GM12801 (cell line): ENCODE results near the gene SARDH.

Experiments
- CTCF ChIP-seq: IDR thresholded peaks from one replicate; pipeline ENCODE4 v1.5.1; 2011; ENCODE audit warnings: control low read depth; ENCODE audit not compliant: insufficient read length; ENCODE audit errors: extremely low read depth

Gene SARDH

DNA sequence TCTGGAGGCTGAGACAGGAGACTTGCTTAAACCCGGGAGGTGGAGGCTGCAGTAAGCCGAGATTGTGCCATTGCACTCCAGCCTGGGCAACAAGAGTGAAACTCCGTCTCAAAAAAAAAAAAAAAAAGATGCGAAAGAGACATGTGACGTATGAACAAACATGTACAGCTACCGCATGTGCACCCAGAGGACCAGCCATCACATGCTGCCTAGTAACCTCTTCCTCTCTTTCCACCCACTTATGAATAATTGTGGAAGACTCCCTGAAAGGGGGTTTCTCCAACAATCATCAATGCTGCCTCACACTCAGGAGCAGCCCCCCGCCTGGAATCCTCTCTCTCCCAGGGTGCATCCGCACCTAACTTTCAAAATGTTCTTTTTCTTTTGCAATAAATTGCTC lies 2.2 kb downstream of the SARDH start:
- no peak for TF ChIP-seq CTCF

DNA sequence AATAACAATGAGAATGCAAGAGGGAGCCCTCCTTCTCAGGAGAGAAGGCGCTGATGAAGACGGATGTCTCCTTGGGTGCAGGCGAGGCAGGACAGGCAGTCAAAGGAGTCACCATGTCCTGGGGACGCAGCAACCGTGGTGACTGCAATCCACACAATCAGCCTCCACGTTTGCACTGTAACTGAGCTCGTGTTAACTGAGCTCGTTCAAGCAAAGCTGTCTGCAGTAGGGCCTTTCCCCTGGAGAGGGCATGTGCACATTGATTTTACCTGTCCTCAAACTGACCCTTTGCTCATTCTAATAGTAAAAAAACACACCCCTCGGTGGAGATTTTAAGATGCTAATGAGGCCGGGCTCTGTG lies 2.8 kb downstream of the SARDH start:
- TF ChIP-seq CTCF, result no peak

GRCh38 chr9:133734590-133735414 lies 3.4 kb downstream of the SARDH start:
- TF ChIP-seq CTCF, result no peak

DNA sequence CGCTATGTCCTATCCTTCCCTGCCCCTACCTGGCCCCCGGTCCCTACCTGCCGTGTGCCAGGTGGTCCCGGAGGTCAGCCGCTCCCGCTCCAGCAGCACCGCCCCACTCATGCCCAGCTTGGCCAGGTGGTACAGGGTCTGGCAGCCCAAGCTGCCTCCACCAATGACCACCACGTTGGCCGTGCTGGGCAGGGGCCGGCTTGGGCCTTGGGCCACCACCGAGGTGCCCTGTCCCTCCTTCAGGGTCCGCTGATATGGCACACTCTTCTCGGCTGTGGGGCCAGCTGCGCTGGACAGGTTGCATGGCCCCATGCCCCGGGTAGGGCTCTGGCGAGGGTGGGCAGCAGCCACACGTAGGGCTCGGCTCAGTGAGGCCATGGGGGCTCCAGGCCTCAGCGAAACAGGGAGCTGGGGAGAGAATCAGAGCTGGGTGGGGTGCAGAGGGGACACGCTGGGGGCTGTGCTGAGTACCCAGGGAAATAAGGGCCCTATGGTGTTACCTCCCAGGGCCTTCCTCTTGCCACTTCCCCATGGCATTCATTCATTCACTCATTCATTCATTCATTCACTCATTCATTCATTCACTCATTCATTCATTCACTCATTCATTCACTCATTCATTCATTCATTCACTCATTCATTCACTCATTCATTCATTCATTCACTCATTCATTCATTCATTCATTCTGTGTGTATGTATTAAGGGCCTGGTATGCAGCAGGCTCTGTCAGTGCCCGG lies 4.2 kb downstream of the SARDH start:
- TF ChIP-seq CTCF, result no peak

DNA sequence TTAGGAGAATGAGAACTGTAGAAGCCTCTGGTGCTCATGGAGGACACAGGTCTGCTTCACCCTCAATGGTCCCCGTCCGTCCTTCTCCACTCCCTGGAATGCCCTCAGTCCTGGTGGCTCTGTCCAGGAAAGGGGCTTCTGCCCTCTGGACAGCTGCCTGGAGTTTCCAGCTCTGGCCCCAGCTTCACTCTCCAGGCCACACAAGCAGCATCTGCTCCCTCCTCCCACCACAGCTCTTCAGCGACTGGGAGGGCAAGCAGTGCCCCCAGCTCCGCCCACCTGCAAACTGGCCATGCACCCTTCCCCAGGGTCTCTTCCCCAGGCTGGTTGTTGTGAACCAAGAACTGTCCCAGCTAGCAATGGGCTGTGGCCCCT lies 4.7 kb downstream of the SARDH start:
- TF ChIP-seq CTCF, result no peak

DNA sequence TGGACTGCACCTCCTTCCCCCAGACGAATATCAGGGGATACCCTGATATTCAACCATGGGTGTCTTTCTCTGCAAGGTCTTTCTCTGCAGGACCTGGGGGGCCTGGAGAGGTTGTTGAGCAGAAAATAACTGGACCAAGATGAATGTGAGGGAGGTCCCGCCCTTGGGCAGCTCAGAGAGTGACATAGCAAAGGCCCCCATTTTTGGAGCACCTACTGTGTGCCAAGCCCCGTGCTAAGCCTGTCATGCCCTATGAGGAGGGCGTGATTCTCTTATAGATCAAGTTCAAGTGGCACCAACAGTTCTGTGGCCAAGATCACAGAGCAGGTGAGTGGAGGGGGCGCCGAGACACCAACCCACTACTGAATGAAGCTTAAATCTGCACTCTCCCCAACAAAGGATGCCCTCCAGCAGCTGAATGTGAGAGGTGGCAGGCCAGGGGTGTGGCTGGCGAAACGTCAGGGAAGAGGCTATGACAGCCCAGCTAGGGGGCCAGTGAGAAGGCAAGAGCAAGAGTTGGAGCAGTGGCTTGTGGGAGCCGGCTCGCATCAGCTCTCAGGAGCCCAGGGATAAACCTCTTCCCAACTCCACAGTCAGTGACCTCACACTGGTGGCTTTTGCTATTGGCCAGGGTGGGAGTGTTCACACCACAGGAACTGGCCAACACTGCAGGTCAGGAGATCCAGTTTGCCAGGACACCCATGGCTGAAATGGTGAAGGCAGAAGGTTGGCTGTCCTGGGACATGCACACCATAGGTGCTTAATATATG lies 5.3 kb downstream of the SARDH start:
- TF ChIP-seq CTCF, result no peak
